UCSD-AML1 (cell line): ENCODE measurements around the gene GAREM1.
"Not testable (repeated sequence)": the region's sequence is repeated elsewhere in the genome, so short reads cannot be mapped to it uniquely, and the experiment has no call there.

Source experiments
- DNase-seq: peaks from one replicate; lab custom pipeline; 2025; ENCODE audit not compliant: unreplicated experiment; lab: John Stamatoyannopoulos, UW

GAREM1 gene

DNA sequence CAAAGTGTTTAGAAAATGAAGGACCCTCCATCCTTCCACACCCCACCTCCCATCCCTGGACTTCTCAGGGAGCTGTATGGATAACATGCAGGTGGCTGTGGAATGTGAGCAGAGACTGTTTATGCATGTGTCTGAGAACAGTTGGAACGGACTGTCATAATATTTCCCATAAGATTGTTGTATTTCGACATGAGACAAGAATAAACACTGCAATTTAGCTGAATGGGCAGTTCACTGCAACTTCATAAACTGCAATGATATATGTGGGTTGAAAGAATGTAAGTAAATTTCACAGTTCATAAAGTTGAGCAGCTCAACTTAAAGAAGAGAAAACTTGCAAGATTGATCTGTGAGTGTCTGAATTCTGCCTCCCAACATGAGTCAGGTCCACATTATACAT is 206.3 kb downstream of the GAREM1 start:
- DNase-seq = no peak

DNA sequence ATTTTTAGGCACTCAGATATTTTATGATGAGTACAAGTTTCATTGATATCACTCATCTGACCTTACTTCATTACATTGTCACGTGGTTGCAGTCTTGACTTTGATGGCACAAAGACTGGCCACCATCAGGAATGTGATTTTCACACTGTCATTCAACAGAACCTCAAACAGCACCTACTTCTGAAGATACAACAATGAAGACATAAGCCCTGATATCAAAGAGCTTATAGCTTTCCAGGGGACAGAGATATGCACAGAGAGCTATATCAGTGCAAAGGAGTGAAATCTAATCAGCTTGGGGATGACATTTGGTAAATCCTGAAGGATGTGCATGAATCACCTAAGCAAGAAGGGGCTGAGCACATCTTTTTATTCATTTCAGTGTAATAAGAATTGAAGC is 208.6 kb downstream of the GAREM1 start:
- DNase-seq = no peak

DNA sequence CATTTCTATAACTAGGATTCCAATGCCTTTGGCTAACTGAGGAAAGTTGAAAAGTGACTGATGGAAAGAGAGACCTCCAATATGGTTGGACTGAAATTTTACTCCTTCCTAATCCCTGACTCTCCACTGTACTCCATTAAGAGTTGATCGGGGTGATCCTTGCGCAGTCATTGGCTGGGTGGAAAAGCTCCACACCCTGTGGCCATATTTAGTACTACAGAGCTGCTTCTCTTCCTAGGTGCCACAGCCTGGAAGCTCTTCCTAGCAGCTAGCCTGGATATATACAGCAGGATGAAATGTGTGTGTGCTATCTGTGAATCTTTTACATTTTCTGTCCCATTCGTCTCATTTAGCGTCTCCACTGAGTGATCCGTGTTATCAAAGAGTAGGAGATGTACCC is 209.7 kb downstream of the GAREM1 start:
- DNase-seq = no peak

DNA sequence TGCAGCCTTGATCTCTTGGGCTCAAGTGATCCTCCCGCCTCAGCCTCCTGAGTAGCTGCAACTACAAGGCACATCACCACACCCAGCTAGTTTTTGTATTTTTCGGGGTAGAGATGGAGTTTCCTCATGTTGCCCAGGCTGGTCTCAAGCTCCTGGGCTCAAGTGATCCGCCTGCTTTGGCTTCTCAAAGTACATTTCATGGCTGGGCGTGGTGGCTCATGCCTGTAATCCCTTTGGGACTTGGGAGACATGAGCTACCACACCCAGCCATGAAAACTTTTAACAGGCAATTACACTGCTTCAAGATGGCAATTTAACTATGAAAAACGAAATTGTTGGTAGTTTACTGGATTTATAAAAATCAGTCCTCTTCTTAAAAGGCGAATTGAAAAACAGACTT is 211.1 kb downstream of the GAREM1 start:
- no peak for DNase-seq

DNA sequence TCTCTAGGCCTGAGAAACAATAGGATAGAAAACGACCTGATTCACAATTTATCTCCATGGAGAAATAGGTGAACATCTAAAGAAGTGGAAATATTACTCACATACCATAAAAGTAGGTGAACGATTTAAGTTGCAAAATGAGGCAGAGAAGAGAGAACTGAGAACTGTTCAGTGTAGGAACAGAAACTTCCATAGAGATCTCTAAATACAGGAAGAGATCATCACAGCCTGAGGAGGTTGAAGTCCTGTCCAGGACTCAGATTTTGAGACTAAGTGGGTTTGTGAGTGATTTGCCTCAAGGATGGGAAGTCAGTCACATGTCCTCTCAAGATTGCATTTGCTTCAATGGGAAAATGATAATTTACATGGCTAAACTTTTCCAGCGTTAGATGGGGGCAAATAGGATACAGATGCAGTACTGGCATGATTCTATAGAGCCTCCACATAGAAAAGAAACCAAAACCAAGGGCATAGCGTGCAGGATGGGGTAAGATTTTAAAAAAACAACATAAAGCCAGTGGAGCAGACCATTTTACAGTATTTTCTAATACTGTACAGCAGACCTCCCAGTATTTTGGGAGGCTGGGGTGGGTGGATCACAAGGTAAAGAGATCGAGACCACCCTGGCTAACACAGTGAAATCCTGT is 212.0 kb downstream of the GAREM1 start:
- DNase-seq = no peak

DNA sequence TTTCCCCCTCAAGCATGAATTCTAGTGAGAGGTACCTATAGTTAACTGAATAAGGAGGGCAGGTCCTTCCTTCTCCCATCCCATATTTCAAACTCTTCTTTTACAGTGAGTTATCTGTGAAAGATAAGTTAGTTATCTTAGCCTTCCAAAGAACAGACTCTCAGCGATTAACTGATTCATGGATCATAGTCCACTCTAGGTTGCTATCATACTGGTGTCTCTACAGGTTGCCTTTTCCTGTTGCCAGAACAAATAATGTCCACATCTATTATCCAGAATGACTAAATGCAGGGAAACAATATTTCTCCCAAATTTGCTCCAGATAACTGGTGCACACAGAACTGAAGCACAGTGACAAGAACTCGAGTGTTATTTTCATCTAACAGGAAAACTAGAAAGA is 212.5 kb downstream of the GAREM1 start:
- no peak for DNase-seq

DNA sequence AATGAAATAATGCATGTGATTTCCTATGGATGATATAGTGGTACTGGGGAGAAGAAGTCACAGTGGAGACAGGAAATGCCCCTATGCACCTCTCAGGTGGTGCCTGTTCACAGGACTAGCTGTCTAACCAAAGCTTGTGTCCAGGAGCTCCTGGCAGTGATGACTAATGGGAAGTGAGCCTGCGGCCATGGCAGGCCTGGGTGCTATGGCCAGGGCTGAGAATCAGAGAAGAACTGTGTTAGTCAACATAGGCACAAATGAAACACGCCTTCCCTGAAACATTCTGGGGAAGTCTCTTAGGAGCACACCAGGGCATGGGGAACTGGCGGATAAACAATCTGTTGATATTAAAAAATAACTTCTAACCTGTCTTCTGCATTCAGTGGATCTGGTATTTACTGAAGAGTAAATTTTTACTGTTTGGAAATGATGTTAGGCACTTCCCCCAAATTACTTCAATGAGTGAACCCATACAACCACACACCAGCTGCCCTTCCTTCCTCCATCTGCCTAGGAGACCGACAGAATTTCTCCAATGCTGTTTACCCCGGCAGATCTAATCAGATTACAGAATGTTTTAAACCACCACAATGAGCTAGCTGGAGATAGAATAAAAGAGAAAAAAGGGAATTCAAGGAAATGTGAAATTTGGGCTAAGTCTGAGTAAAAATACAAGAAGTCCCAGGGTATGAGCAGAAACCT is 213.4 kb downstream of the GAREM1 start:
- DNase-seq = peak; percentile 29

DNA sequence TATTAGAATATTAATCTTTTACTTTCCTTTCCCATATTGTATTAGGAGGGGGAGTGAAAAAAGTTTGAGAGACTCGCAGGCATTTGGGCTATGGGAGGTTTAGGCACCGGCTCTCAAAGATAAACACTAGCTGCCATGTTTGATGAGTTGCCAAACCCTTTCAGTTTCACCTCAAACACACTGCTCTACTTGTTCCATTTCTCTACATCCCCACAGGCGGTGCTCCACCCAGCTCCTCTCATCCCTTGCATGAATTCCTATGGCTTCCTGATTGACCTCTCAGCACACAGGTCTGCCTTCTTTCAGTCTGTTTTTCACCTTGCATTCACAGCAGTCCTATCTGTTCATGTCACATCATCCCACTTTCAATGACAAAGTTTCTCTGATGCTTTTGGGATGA is 215.1 kb downstream of the GAREM1 start:
- DNase-seq = no peak

DNA sequence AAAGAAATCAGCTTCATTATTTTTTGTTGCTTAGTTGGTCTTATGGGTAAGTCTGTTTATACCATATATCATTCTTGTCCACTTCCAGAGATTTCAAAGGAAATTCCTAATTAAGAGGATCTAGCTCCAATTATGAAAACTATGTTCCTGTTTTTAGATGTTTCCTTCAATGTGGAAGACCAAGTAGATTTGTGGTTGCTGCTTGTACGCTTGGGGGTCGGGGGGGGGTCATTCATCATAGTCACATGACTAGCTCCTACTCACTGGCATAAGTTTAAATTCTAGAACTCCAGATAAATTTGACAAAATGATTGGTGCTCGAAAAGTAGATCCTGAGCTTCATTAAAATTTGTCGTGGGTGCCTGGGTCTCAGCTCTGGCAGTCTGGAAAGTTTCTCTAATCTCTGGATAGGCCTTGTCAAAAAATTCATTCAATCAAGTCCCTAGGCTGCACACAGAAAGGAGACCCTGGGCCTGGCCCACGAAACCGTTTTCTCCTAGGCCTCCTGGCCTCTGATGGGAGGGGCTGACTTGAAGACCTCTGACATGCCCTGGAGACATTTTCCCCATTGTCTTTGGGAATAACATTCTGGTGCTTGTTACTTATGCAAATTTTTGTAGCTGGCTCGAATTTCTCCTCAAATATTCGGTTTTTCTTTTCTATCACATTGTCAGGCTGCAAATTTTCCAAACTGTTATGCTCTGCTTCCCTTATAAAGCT is 218.4 kb downstream of the GAREM1 start:
- no peak for DNase-seq

DNA sequence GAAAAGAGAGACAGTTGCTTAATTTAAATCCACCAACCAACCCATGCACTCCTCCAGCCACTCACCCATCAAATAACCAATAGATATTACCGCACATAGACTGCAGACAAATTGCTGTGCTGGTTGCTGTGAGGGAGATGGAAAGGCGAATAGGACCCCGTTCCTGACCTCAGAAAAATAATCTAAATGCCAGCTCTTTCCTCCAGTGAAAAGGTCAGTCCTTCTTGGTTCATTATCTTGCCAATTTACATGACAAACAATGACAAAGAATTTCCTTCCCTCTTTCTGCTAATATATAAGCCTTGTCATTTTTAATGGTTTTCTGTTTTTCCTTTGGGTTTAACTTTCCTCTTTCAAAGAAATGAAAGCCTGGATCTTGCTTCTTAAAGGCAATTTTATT is 219.2 kb downstream of the GAREM1 start:
- DNase-seq = peak; percentile 16

DNA sequence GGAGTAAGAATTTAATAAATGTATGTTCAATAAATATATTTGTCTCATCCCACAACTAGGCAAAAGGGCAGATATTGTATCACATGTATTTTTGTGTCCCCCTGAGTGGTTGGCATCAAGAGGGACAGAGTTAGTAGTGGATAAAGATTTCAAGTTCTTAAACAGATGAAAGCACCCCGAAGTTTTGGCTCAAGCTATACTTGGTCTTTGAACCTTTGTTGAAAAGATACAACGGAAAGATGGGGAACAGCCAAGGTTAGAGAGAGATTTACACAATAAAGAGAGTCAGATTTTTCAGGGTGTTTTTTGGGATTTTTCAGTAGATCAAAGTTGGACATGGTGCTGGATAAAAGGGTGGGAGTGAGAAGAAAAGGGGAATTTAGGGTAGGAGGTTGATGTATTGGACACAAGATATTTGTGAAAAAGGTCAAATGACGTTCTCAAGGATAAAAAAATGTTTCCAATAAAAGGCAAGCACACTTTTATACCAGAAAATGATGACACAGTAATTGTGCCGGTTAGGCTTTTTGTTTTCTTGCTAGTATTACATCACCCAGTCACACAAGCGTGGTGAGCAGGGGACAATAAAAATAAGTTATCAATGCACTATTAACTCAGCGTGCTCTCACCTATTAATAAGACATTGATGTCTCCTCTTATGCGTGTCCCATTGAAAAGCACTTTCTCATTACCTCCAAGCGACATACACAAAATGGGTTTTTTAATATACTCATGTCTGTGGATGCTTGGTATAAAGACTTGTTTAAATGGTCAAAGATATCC is 221.3 kb downstream of the GAREM1 start:
- no peak for DNase-seq

DNA sequence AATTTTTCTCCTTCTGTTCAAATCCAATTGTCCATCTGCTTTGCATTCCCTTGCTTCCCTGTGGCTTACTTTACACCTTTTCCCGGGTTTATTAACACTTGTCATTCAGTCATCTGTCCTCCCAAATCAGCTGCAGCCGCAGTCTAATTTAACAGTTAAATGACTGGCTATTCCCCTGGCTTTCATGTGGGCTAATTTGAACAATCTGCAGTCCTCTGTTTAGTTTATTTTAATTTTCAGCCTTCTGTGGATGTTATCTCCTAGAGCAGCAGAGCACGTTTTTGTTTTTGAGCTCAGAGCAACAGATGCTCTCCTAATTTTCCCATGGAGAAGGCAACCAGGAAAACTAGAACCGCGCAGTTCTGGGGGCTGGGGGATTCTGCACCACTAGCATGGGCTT is 225.8 kb downstream of the GAREM1 start:
- DNase-seq = no peak

DNA sequence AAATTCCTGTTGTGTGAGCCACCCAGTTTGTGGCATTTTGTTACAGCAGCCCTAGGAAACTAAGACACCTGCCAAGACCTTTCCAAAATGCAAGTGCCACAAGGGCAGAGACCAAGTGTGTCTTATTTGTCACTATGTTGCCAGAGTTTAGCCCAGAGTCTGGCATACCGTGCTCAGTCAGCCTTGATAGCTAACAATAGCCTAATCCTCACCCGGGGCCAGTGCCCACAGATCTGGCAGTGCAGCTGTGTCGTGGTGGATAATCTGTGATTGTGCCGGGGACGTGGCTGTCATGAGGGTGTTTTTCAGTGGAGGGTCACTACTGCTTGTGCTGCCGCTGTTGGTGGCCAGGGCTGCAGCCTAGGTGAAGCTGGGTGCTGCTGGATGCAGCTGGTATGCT is 227.3 kb downstream of the GAREM1 start:
- no peak for DNase-seq

DNA sequence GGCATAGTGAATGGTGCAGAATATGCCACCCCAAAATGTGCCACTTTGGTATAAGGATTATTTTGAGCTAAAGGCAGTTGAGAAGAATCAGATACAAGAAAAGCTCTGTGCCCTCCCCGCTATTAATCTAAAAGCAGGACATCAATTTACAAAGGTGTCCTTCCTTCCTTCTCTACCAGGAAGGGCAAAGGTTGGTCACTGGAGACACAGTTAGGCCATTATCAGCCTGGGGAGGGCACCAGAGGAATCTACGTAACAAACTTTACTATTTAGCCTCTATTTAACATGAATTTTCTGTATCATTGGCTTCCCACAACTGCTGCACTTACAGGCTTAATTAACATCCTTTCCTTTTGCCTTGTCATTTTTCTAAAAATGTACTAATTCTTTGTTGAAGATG is 228.3 kb downstream of the GAREM1 start:
- no peak for DNase-seq

DNA sequence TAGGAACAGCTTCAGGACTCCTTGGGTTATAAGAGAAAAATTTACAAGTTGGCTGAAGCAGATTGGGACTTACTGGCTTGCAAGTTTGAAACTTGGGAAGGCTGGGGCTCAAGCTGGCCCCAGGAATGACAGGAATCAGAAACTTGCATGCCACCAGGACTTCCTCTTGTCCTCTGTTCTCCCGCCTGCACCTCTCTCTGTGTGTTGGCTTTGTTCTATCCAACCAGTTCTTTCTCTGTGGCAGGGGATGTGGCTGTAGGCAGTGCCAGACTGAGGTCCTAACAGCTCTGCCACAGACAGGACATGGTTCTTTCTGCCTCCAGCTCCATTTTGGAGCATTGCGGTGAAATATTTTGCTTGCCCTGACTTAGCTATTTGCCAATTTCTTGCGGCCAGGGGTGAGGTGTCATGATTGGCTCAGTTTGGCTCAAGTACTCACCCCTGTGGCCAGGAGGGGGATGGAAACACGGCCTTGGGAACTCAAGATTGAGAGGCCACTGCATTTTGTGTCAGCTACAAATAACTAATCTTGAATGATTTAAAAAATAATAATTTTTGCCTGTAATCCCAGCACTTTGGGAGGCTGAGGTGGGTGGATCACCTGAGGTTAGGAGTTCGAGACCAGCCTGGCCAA is 231.9 kb downstream of the GAREM1 start:
- DNase-seq = no peak

DNA sequence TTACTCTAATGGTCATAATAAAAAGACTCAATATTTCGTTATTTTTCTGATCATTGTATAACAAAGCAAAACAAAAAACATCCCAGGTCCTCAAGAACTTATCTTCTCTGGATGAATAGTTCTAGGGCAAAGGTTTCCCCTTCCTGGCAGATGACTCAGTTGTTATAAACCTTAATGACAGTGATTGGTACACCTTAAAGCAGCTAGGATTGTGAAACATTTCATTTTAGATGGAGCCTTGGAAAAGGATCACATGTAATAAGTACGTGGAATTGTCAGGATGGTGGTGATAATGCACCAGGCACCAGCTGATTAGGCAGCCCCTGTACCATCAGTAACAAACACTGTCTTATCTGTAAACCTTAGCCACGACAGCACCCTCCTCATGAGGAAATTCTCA is 233.6 kb downstream of the GAREM1 start:
- DNase-seq = no peak

DNA sequence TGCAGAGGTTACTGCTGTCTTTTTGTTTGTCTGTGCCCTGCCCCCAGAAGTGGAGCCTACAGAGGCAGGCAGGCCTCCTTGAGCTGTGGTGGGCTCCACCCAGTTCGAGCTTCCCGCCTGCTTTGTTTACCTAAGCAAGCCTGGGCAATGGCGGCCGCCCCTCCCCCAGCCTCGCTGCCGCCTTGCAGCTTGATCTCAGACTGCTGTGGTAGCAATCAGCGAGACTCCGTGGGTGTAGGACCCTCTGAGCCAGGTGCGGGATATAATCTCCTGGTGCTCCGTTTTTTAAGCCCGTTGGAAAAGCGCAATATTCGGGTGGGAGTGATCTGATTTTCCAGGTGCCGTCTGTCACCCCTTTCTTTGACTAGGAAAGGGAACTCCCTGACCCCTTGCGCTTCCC is 237.3 kb downstream of the GAREM1 start:
- DNase-seq = not testable (repeated sequence)

DNA sequence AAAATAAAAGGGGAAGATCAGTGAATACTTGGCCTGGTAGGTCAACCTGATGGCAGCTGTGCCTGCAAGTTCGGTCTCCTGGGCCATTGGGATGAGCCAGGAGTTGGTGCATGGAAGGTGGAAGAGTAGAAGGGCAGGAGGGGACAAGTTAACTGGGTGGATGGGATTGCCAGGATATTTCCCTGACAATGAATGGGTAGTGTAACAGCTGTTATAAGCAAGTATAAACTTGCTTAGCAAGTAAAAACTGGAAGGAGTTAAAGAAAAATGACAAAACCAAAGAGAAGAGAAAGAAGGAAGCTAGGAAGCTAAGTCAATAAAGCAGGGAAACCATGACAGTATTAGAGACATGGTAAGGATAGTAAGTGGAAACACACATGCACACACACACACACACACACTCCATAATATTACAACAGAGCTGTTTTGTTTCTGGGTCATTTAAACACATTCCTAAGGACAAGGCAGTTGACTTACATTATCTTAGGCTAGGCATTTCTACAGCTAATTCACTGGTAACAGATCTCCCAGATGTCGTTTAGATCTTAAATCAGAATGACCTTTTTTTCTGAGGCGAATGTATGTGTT is 251.2 kb downstream of the GAREM1 start:
- DNase-seq = no peak

DNA sequence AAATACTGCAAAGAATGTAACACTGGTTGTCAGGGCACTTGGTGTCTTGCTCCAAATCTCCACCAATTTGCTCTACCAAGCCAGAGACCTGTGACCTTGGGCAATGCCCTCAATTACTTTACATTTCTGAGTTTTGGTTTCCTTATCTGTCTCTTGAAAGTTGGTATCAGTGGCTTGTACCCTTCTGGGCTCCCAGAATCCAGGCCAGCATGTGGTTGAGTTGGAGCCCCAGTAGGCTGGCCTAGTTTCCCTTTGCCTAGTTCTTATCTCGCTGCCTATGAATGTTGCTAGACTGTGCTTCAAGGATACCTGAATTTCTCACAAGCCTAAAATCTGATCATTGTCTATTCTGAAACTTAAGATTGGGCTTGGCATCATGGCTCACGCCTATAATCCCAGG is 254.3 kb downstream of the GAREM1 start:
- DNase-seq = no peak

DNA sequence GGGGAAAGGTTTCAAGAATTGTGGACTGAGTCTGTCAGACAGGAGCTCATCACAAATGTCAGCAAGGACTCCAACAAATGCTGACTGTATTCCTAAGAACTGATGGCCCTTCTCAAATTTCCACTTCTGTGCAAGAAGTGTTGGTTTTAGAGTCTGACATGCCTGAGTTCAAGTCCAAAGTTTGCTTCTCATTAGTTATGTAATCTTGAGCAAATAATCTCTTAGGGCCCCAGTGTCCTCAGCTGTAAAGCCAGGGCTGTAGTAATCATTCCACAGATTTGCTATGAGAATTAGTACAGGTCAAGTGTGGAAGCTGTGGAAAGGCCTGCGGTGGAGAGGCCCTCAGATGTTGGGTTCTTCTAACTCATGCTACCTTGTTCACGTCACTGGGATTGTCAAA is 257.0 kb downstream of the GAREM1 start:
- no peak for DNase-seq
